Cardiac muscle cell (in vitro differentiated cells and primary cell): ENCODE measurements around the gene PDCL2. TPM values are rescaled to one million over a fixed set of nuclear protein-coding genes. Genes with fewer than 3 reads are reported as not detected.
A peak's percentile ranks its signal among the peaks of the same experiment; 100 is the strongest.

Experiments
- DNase-seq, 2 donors: peaks; one replicate each; pipeline versions ENCODE4 v3.0.0 to v3.0.0-alpha.2; 2010 to 2017; ENCODE audit warnings: low read depth in 1 of 2, low spot score in 1 of 2
- H3K27ac ChIP-seq: fragments of 200-600 bp; sonication (generic); 2 replicates; pipeline ENCODE4 v1.5.1; 2016
- H3K27me3 ChIP-seq: fragments of 200-600 bp; sonication (generic); 2 replicates; pipeline ENCODE4 v1.6.0; 2016; ENCODE audit warnings: control low read depth
- H3K36me3 ChIP-seq: fragments of 200-600 bp; sonication (generic); 2 replicates; pipeline ENCODE4 v1.5.1; 2016; ENCODE audit warnings: control low read depth
- H3K4me1 ChIP-seq: fragments of 200-600 bp; sonication (generic); 2 replicates; pipeline ENCODE4 v1.8.1; 2017; ENCODE audit warnings: low read depth, mild to moderate bottlenecking, mixed run types
- H3K4me3 ChIP-seq: fragments of 200-600 bp; sonication (generic); 2 replicates; pipeline ENCODE4 v1.5.1; 2016; ENCODE audit warnings: mild to moderate bottlenecking
- H3K9me3 ChIP-seq: fragments of 200-600 bp; sonication (generic); 2 replicates; pipeline ENCODE4 v1.5.1; 2017; ENCODE audit warnings: low read depth, mild to moderate bottlenecking, control low read depth
- polyA plus RNA-seq: library from polyadenylated mRNA; unstranded; fragments of >200 nt; fragmentation: Nextera tagmentation; extraction: Ambion mirVana; gene quantifications from 2 replicates; pipeline ENCODE4 v1.2.1, GENCODE V29; 2016
- total RNA-seq: library from RNA; depleted of rRNA; stranded (reverse); fragments of >200 nt; gene quantifications from 2 replicates; pipeline ENCODE4 v1.2.3, GENCODE V29; 2016
- TF ChIP-seq, protein P1 (sequence below): IDR thresholded peaks from 2 replicates; pipeline ENCODE4 v1.5.1; 2012; ENCODE audit warnings: low read depth, mild to moderate bottlenecking, low read length

The PDCL2 gene
- total and polyA plus RNA-seq, 2 experiments from 2014 or later, result not detected

GRCh38 chr4:55545151-55545550, 46.9 kb downstream of the PDCL2 start:
- TF ChIP-seq, protein P1, sequence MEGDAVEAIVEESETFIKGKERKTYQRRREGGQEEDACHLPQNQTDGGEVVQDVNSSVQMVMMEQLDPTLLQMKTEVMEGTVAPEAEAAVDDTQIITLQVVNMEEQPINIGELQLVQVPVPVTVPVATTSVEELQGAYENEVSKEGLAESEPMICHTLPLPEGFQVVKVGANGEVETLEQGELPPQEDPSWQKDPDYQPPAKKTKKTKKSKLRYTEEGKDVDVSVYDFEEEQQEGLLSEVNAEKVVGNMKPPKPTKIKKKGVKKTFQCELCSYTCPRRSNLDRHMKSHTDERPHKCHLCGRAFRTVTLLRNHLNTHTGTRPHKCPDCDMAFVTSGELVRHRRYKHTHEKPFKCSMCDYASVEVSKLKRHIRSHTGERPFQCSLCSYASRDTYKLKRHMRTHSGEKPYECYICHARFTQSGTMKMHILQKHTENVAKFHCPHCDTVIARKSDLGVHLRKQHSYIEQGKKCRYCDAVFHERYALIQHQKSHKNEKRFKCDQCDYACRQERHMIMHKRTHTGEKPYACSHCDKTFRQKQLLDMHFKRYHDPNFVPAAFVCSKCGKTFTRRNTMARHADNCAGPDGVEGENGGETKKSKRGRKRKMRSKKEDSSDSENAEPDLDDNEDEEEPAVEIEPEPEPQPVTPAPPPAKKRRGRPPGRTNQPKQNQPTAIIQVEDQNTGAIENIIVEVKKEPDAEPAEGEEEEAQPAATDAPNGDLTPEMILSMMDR, result no peak
- Histone ChIP-seq H3K27me3 (no peaks in the 10 kb centered on the region), H3K4me1 (peaks cover 26% of the 10 kb centered on the region), H3K27ac (peak overlapping the region; percentile 98), H3K9me3 (no peaks in the 10 kb centered on the region), H3K36me3 (no peaks in the 10 kb centered on the region), H3K4me3 (peak overlapping the region; percentile 56)
- peak; percentile 15 to 18 for DNase-seq

GRCh38 chr4:55543858-55544257, 48.2 kb downstream of the PDCL2 start:
- Histone ChIP-seq H3K27me3 (no peaks in the 10 kb centered on the region), H3K27ac (no peak overlapping the region), H3K4me1 (peaks cover 26% of the 10 kb centered on the region), H3K9me3 (no peaks in the 10 kb centered on the region), H3K36me3 (no peaks in the 10 kb centered on the region), H3K4me3 (no peak overlapping the region)
- peak in 1 of 2 donors; percentile 13 for DNase-seq
- TF ChIP-seq, protein P1, result no peak

DNA sequence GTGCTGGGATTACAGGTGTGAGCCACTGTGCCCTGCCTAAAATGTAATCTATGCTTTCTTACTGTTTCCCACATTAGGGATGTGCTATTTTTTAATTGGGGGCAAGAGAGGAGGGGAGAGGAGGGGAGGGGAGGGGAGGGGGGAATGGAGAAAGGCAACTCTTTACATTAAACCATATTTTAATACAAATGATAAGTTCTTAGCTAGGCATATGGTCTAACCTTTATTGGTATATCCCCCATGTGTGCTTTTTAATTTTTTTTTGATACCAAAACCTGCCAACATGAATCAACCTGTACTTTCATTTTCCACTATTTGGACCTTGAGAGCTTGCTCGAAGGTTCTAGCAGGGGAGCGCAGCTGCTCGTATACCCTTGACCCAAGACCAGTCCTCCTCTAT, 51.8 kb downstream of the PDCL2 start:
- H3K9me3 ChIP-seq, result no peaks in the 10 kb centered on the region
- DNase-seq, result no peak
- TF ChIP-seq, protein P1, result no peak
- peaks cover 21% of the 10 kb centered on the region for H3K4me1 ChIP-seq
- no peak overlapping the region for H3K27ac ChIP-seq
- no peak overlapping the region for H3K4me3 ChIP-seq
- no peaks in the 10 kb centered on the region for H3K36me3 ChIP-seq
- no peaks in the 10 kb centered on the region for H3K27me3 ChIP-seq

GRCh38 chr4:55539658-55540057, 52.4 kb downstream of the PDCL2 start:
- H3K36me3 ChIP-seq, result no peaks in the 10 kb centered on the region
- H3K4me1 ChIP-seq, result peaks cover 19% of the 10 kb centered on the region
- H3K27ac ChIP-seq, result no peak overlapping the region
- TF ChIP-seq, protein P1, result no peak
- no peak for DNase-seq
- no peaks in the 10 kb centered on the region for H3K27me3 ChIP-seq
- no peak overlapping the region for H3K4me3 ChIP-seq
- no peaks in the 10 kb centered on the region for H3K9me3 ChIP-seq

GRCh38 chr4:55538531-55538930, 53.5 kb downstream of the PDCL2 start:
- Histone ChIP-seq H3K36me3 (no peaks in the 10 kb centered on the region), H3K4me1 (peaks cover 11% of the 10 kb centered on the region), H3K9me3 (no peaks in the 10 kb centered on the region), H3K27ac (no peak overlapping the region), H3K4me3 (no peak overlapping the region), H3K27me3 (no peaks in the 10 kb centered on the region)
- no peak for DNase-seq
- TF ChIP-seq, protein P1, result no peak

- TF ChIP-seq, protein P1, result no peak
- H3K9me3 ChIP-seq, result no peaks in the 10 kb centered on the region
- no peak overlapping the region for H3K27ac ChIP-seq
- no peaks in the 10 kb centered on the region for H3K36me3 ChIP-seq
- H3K4me3 ChIP-seq, result no peak overlapping the region
- H3K4me1 ChIP-seq, result no peaks in the 10 kb centered on the region
- no peak for DNase-seq
- H3K27me3 ChIP-seq, result no peaks in the 10 kb centered on the region
Measured at GRCh38 chr4:55534306-55534705, 57.7 kb downstream of the PDCL2 start.
